HG02763 (cell line): ENCODE measurements around the gene UNC13D.

Experiments
- ATAC-seq: cut with Tn5 transposase; IDR thresholded peaks from one replicate; pipeline ENCODE4 v1.9.1; 2021; ENCODE audit warnings: mild to moderate bottlenecking, moderate library complexity; ENCODE audit not compliant: unreplicated experiment

Gene UNC13D

DNA sequence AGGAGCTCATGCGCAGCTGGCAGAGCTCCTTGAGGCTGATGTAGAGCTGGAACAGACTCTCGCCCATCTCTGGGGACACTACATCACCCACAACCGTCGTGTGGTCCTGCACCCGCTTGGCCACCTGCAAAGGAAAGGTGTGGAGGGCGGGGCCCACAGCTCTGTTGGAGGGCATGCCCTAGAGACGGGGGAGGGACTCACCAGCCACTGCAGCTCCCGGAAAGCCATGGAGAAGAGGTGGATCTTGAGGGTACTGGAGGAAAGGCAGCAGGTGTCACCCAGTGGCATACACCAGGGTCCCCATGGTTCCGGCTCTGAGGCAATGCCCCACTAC is 8.6 kb downstream of the UNC13D start:
- ATAC-seq = no peak

DNA sequence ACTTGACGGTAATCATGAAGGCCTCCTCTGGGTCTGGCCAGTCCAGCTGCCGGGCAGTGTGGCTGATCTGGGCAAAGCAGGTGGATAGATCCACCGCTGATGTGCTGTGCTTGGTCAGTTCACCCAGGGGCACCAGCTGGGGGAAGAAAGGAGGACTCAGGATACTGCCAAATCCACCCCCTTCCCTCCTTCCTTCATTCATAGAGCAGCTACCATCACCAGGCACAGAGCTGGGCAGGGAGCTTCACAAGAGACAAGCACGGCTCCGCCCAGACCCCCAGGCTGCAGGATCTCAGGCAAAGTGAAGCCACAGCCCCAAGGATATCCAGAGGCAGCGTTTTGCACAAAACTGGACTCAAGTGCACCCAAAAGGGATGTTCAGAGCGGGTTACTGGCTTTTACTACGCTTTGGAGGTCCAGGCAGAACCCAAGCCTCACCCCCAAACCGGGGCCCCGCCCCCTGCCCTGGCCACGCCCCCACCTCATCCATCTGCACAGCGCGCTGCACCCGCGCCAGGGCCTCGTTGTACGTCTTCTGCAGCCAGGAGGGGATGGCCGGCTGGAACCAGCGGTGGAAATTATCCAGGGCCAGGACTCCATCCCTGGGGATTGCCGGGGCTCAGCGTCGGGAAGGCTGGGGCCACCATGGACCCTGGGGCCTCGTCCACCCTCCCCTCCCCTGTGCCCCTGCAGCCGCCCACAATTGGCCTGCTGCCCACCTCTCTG is 9.1 kb downstream of the UNC13D start:
- ATAC-seq = no peak

DNA sequence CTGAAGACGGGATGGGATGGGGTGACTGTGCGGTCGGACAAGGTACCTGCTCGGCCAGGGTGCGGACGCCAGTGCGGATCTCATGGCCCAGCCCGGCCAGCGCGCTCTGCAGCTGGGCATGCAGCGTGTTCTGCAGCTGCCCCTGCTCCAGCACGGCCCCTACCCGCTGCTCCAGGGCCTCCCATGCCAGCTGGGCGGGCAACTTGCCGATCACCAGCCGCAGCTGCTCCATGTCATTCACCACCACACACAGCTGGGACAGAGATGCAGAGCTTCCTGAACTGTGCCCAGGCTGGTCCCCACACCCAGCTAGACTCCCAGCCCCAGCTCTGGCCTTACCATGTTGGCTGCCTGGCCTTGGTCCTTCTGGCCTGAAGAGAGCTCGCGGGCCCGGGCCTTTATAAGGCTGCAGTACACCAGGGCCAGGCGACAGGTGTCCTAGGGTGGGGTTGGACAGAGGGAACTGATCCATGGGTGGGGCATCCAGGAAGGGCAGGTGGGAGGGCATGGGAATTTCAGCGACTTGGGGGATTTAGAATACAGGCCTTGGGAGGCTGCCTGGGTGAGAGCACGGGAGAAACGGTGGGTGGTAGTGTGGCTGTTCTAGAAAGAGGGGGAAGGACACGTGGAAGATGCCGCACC is 9.8 kb downstream of the UNC13D start:
- ATAC-seq = no peak

DNA sequence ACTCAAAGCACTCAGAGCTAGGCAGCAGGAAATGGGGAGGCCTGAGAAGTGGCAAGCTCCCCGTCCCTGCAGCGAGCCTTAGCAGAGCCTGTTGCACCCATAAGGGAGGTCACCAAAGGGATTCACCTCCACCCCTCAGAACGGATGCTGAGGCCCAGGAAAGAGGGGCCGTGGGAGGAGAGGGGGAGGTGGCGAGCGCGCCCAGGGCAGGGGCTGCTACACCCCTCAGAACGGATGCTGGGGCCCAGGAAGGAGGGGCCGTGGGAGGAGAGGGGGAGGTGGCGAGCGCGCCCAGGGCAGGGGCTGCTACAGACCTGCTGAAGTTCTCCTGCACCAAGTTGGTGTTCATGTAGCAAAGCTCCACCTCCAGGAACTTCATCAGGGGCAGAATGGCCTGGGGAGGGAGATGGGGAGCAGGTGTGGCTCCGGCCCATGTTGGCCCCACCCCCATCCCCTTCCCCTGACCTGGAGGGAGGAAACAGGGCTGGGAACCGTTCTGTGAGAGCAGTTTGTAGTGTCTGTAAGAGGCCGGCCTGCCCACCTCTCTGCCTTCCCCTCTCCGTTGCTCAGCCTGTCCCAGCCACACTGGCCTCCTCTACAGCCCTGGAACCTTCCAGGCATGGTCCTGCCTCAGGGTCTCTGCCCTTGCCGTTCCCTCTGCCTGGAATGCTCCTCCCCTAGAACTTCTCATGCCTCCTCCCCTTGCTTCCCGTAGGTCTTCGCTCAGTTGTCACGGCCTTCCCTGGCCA is 11.4 kb downstream of the UNC13D start:
- no peak for ATAC-seq

DNA sequence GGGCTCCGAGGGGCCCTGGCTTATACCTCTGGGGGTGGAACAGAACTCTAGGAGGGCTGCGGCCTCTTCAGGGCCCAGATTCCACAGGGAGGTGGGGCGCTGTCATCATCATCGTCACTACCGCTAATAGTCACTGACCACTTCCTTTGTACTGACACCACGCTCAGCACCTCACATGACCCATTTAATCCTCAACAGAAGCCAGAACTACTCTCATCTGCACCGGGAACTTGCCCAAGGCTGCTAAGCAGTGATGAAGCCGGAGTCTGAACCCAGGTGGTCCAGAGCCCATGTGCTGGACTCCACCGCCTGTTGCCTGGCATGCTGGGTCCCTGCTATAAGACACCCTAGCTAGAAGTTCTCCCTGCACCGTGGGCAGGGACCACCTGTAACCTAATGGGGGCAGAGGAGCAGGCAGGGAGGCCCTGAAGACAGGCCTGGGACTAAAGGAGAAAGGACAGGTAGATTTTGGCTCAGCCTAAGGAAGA is 12.0 kb downstream of the UNC13D start:
- no peak for ATAC-seq

DNA sequence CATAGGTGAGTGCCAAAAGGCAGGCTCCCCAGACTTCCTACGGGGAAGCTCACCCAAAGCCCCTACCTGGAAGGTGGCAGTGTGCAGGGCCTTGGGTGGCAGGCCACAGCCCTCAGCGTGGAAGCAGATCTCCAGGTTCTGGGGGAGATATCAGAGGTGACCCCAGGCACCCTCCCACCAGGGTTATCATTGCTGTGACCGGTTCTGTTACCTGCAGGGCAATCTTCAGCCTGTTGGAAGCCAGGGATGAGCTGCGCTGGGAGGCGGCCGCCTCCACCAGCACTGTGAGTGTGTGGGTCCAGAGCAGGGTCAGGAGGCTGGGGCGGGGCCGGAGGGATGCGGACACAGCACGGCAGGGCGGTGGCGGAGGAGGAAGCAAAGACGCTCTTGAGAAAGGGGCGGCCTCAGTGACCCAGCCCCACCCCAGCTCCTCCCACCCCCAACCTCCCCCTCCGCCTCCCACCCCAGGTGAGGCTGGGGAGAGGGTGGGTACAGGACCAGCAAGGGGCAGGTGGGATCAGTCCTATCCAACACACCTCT is 13.1 kb downstream of the UNC13D start:
- ATAC-seq = no peak

DNA sequence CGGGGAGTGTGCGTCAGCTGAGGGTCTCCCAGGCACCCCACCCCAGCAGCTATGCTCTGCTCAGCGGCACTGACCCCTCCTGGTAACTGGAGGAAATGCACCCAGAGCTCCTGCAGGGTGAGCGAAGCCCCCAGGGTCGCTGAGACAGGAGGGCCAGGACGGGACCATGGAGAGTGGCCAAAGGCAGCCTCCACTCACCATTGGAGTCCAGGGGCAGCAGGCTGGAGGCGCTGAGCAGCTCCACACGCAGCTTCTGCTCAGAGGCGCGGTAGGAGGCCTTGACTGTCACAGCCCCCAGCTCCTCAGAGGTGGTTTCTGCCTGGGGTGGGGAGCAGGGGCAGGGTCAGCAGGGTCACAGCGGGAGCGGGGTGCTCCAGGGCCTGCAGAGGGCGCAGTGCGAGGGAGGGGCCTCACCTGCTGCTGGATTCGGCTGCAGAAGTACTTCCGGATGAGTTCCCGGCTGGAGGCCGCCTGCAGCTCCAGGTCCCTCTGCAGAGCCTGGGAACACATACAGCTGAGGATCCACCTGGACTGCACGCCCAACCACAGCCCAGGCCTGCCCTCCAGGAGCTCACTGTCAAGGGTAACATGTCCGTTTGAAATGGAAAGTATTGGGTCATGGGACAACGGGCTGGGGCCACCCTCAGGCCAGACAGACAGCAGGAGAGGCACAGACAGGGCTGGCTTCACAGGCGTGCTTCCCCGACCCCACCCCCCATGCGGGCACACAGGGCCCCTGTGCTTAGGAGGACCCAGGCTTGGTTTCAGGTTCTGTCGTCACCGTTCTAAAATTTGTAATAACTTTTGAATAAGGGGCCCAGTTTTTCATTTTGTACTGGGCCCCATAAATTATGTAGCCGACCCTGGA is 13.8 kb downstream of the UNC13D start:
- ATAC-seq = no peak

DNA sequence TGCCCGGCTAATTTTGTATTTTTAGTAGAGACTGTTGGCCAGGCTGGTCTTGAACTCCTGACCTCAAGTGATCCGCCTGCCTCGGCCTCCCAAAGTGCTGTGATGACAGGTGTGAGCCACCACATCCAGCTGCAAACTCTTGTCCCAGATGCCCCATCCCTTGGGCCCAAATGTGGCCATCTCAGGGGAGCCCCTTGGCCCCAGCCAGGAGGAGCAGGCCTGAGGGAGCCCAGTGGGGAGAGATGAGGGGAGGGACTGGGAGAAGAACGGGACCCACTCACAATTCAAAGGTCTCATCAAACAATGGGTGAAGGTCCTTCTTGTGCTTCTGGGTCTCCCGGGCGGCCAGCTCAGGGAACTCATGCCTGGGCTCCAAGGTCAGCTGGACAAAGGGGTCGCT is 14.5 kb downstream of the UNC13D start:
- no peak for ATAC-seq

DNA sequence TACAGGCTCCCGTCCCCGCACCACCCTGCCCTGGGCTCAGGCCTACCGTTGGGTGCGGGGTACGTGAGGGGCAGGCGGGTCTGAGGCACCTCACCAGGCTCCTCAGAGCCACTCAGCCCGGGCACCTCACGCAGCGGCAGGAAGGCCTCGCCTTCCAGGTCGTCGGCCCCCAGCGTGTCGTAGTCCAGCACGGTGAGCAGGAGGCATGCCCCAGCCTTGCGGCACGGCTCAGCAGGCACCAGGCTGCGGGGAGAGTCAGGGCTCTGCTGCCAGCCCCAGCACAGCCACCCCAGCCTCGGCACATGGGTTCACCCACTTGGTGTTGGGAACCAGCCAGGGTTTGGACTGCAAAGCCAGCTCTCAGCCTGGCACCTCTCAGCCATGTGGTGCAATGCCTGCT is 15.5 kb downstream of the UNC13D start:
- no peak for ATAC-seq

DNA sequence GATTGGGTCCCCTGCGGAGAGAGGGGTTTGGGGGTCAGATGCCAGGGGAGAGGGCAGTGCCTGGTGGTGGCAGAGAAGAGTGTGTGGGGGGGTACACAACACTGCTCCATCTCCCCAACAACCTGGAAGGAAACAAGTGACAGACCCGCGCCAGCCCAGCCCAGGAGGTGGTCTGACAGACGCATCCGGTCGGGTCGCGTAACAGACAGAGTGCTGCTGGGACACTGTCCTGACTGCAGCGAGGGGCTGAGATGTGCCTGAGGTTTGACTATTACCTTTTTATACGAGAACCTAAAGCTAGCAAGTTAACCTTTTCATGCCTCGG is 16.2 kb downstream of the UNC13D start:
- no peak for ATAC-seq

DNA sequence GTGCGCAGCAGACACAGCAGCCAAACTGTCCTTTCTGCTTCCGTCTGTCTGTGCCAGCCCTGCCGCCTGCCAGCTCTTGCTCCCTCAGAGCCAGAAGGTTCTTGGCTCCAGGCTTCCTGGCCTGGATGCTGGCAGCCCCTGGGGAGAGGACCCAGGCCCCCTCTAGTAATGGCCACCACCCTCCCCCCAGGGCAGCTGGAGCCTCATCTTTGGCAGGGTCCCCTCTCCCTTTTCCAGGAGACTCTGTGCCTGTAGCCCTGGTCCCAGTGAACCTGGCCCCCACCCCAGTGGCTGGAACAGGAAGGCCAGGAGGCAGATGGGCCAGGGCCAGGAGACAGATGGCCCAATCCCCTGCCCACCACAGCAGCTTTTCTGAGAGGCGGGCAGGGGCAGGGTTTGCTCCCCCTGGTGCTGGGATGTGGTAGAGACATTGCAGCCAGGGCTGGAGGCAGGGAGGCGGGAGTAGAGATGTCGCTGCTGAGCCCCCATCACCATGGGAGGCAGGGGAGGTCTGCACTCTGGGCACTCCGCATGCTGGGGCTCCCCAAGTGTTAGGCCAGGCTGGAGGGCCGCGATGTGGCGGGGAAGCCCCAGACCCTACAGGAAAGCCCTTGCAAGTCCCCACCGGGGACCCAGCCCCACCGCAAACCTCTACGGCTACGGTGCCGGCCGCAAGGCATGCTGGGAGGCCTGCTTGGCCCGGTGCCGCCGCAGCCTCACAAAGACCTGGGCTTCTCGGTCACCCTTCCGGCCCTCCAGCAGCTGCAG is 16.7 kb downstream of the UNC13D start:
- ATAC-seq = no peak

DNA sequence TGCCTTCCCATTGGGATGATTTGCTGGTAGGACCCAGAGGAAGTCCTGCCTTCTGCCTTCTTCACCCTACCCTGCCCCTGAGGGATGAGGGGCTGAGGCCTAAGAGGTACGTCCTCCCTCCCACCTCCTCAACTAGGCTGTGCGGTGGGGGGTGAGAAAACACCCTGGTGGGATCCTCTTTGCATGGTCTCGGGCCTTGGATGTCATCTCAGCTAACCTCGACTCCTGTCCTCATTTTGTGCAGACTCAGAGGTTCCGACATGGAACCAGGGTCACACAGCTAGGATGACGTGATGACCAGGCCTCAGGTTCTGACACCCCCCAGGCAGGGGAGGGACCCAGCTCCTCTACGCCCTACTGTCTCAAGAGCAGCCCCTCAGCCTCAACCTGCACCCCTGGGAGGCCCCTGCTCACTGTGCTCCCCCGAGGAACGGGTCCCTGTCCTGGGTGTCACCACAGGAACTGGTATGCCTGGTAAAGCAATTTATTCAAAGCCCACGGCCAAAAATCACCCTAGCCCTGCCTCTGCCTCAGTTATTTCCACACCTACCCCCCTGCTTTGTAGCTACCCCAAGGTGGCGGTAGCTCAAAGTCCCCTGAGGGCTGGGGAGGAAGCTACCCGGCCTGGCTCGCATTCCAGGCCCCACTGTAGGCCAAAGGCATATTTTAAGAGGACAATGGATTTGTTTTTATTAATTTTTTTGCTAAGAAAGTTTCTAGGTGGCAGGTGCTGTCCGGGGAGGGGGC is 17.5 kb downstream of the UNC13D start:
- no peak for ATAC-seq

DNA sequence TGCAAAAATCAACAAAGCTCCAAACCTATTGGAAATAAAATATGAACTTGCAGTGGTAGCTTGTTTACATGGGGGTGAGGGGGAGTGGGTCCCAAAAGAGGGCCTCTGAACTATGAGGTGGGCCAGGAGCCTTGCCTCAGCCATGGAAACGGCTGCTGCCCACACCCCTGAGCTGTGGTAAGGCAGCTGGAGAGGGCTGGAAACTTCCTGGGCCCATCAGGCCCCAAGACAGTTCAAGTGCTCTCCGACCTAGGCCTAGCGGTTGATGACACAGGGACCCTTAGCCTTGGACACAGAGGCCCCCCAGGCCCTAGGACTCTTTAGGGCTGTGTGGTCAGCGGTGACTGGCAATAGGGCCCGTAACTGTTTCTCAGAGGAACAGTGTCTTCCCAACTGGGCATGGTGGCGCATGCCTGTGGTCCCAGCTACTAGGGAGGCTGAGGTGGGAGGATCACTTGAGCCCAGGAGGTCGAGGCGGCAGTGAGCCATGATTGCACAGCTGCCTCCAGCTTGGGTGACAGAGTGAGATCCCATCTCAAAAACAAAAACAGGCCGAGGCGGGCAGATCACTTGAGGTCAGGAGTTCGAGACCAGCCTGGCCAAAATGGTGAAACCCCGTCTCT is 18.3 kb downstream of the UNC13D start:
- no peak for ATAC-seq

DNA sequence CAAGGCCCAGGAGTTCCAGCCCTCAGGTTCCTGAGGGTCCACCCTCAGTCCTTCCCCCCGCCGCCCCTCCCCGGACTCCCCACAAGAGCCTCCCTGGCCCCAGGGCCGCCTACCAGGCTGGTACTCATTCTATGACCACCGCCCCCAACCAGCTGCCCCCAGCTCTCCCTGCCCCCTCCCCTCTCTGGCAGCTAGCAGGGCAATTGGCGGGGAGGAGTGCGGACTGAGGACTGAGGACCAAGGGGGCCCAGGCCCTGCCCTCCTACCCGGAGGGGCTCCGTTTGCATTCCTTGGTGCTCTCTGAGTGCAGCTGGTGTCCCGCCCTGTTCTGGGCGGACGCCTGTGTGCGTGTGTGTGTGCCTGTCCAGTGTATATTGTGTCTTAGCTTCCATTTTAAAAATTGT is 19.1 kb downstream of the UNC13D start:
- ATAC-seq = no peak

DNA sequence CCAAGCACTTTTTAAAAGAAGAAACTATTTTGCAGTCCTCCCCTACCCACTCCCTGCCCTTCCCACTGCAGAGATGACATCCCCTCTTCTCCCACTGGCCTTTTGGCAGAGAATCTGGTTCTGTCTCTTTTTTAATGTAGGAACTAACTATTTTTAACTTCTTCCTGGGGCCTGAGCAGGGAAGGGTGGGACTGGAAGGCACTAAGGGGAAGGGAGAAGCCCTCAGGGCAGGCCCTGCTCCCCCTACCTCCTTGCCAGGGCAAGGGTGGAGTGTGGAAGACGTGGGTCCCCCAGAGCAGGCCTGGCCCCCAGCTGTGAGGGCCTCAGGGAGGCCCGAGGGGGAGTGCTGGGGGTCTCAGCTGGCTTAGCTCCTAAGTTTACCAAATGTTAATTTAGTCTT is 19.5 kb downstream of the UNC13D start:
- no peak for ATAC-seq

DNA sequence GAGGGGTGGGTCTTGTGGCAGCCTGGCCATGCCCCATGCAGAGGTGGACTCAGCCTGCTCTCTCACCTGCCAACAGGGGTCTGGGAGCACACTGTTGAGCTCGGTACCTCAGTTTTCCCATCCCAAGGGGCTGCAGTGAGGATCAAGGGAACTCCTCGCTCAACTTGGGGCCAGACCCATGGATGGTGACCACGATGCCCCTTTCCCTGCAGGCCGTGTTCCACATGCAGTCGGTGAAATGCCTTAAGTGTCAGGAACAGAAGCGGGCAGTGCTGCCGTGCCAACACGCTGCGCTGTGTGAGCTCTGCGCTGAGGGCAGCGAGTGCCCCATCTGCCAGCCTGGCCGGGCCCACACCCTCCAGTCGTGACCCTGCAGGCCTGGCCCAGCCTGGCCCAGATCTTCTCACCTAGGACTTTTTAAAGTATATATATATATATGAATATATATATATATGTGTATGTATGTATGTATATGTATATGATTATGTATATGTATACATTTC is 20.1 kb downstream of the UNC13D start:
- ATAC-seq = no peak

DNA sequence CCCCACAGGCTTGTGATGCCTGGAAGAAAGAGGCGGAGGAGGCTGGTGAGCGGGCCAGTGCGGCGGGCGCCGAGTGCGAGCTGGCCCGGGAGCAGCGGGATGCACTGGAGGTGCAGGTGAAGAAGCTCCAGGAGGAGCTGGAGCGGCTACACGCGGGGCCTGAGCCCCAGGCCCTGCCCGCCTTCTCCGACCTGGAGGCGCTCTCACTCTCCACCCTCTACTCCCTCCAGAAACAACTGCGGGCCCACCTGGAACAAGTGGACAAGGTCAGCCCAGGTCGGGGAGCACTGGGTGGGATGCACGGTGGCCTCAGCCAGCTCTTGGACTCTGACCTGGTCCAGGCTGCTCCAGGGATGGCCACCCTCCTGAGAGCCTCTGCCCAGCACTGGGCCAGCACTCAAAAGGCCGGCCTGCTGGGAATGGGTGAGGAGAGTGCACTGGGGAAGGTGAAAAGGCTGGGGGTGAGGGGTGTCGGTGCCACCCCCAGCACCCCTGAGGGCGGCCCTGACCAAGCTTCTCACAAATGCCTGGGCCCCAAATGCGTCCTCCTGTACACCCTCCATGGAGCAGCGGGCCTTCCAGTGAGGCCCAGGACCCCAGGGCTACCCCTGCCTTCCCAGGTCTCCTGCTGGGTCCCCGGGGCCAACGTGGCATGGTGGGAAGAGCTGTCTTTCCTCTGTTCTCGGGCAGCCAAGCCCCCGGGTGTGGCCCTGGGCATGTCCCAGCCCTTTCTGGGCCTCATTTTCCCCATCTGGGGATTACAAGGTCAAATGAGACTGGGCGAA is 20.8 kb downstream of the UNC13D start:
- ATAC-seq = no peak

DNA sequence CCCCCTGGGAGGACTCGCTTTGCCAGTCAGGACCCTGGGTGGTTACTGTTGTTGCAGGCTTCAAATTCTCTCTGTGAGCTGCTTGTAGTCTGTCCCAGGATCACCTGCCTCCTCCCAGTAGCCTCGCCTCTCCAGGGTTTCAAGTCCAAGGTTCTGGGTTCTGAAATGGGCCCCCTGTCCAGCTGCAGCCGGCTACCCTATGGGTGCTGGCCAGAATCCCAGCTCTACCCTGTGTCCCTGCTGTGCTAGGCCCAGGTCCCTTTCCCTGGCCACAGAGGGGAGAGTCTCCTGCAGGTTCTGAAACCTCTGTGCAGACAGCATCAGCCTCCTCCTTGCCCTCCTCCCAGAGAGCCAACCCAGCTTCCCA is 21.4 kb downstream of the UNC13D start:
- no peak for ATAC-seq
